Activated CD4-positive, alpha-beta T cell treated with anti-CD3 and anti-CD28 coated beads for 36 hours (primary cell): ENCODE measurements around the gene SHROOM4. TPM values are rescaled to one million over a fixed set of nuclear protein-coding genes. Genes with fewer than 3 reads are reported as not detected.

Experiments used
- ATAC-seq: fragments of 200-7000 bp; cut with Tn5 transposase; one replicate; pipeline ENCODE4 v1.10.0; 2021; ENCODE audit warnings: mild to moderate bottlenecking, moderate library complexity
- CTCF ChIA-PET: fragments of 350-600 bp; sonication (Branson Sonifier 250); formaldehyde crosslinking; loops from one replicate; lab custom pipeline; 2021; ENCODE audit warnings: antibody characterized with exemption; lab: Charles Lee
- POLR2A ChIA-PET: fragments of 350-600 bp; sonication (Branson Sonifier 250); formaldehyde crosslinking; loops from one replicate; lab custom pipeline; 2021; ENCODE audit warnings: antibody characterized with exemption, inconsistent platforms; lab: Charles Lee
- DNase-seq: peaks from one replicate; pipeline ENCODE4 v3.0.0-alpha.2; 2020
- H3K27ac Mint-ChIP-seq: one replicate; pipeline ENCODE4 v1.8.0; 2021; ENCODE audit warnings: mixed read lengths
- H3K27me3 Mint-ChIP-seq: one replicate; pipeline ENCODE4 v1.8.0; 2021; ENCODE audit warnings: mixed read lengths
- H3K36me3 Mint-ChIP-seq: one replicate; pipeline ENCODE4 v1.8.0; 2021; ENCODE audit warnings: low read depth, mixed read lengths
- H3K4me1 Mint-ChIP-seq: one replicate; pipeline ENCODE4 v1.8.0; 2021; ENCODE audit warnings: mixed read lengths
- H3K4me3 Mint-ChIP-seq: one replicate; pipeline ENCODE4 v1.8.0; 2021; ENCODE audit warnings: mild to moderate bottlenecking, moderate library complexity, mixed read lengths
- H3K9me3 Mint-ChIP-seq: one replicate; pipeline ENCODE4 v1.8.0; 2021; ENCODE audit warnings: low read depth, mixed read lengths
- intact Hi-C, 2 experiments: fragments of 100-400 bp; cut with DNase I in 1 of 2; cut with micrococcal nuclease in 1 of 2; formaldehyde crosslinking; loops; one replicate each; pipeline versions ENCODE4 v1.14.2 to v1.15.1; 2022 to 2024; cut with DNase I, micrococcal nuclease
- total RNA-seq, 2 experiments: library from RNA; stranded (reverse); gene quantifications; one replicate each; pipeline ENCODE4 v1.2.3, GENCODE V29; 2021

SHROOM4 gene
- total RNA-seq, 2 experiments from 2014 or later: not detected

DNA sequence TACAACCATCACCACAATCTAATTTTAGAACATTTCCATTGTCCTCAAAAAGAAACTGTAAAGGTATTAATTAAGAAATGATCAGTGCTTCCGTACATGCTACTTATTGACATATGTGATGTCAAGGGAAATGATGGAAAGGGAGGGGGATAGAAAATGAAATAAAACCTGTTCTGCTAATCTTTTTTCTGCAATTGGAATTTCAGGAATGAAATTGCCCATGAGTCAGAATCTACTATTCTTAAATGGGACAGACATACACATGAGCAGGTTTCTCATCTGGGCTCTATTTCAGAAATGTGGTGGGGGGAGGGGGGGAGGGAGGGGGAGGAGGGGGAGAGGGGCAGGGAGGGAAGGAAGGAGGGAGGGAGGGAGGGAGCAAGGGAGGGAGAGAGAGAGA lies 91.0 kb downstream of the SHROOM4 start:
- intact Hi-C loops: no loop called here
- H3K27me3 Mint-ChIP-seq: no peaks in the 10 kb centered on the region
- ChIA-PET POLR2A (no interaction called here), CTCF (no interaction called here)
- ATAC-seq (no peak), DNase-seq (no peak)
- no peaks in the 10 kb centered on the region for H3K4me1 Mint-ChIP-seq
- H3K4me3 Mint-ChIP-seq: no peak overlapping the region
- no peaks in the 10 kb centered on the region for H3K36me3 Mint-ChIP-seq
- no peak overlapping the region for H3K27ac Mint-ChIP-seq
- H3K9me3 Mint-ChIP-seq: no peaks in the 10 kb centered on the region

DNA sequence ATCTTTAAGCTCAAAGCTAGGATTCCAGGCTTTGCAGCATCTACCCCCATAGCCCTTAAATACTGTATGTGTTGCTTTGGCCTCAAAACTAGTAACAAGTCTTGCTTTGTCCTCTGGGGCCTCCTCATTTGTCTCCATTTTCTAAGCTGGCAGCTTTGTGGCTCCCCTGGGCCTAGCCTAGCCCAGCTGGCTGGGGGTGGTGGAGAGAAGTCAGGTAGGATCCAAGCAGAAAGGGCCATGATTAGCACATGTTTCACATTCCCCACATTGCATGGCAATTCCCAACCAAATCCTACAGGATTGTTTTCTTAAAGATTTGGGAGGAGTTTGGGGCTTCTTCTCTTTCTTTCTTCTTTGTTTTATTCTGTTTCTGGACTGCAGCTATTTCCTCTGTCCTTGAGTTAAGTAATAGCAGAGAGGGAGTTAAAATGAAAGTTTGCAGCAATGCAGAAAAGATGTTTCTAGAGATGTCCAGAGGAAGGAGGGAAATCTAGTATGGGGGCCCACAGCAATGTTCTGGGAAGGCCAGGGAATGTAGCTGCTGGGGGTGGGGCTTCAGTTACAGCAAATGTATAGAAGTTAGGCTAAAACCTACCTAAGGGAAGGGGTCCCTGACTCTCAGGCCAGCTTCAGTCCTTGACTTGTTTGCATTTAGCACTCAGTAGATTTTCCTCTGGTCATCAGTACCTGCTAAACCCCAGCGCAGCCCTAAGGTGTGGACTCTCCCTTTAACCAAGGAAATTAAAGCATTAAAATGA lies 92.1 kb downstream of the SHROOM4 start:
- H3K27ac Mint-ChIP-seq: no peak overlapping the region
- DNase-seq (no peak), ATAC-seq (no peak)
- H3K4me3 Mint-ChIP-seq: no peak overlapping the region
- intact Hi-C loops: no loop called here
- no peaks in the 10 kb centered on the region for H3K9me3 Mint-ChIP-seq
- no peaks in the 10 kb centered on the region for H3K4me1 Mint-ChIP-seq
- POLR2A ChIA-PET: interaction anchor here (0.6 kb wide), 1 partner anchor 142 kb away, joined by 3 read pairs; no protein-coding TSS in a partner anchor
- H3K27me3 Mint-ChIP-seq: no peaks in the 10 kb centered on the region
- H3K36me3 Mint-ChIP-seq: no peaks in the 10 kb centered on the region
- CTCF ChIA-PET: no interaction called here

DNA sequence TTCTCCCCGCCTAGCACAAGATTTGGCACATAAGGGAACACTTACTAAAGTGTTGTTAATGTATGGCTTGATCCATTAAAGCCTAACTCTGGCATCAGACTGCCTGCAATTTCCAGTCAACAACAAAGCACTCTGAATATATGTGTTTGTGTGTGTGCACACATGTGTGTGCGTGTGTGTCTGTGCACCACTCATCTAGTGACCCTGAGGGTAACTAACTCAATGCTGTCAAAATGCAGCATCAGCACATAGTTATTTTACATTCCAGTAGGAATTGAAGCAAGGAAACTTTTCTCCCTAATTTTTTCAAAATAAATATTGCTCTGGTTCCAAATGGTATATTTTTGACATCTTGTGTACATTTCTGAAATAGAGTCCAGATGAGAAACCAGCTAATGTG lies 94.4 kb downstream of the SHROOM4 start:
- ChIA-PET POLR2A (no interaction called here), CTCF (no interaction called here)
- no peaks in the 10 kb centered on the region for H3K36me3 Mint-ChIP-seq
- ATAC-seq (no peak), DNase-seq (no peak)
- intact Hi-C loops: no loop called here
- no peak overlapping the region for H3K4me3 Mint-ChIP-seq
- no peaks in the 10 kb centered on the region for H3K4me1 Mint-ChIP-seq
- H3K9me3 Mint-ChIP-seq: no peaks in the 10 kb centered on the region
- H3K27ac Mint-ChIP-seq: no peak overlapping the region
- no peaks in the 10 kb centered on the region for H3K27me3 Mint-ChIP-seq

GRCh38 chrX:50718776-50719175 lies 95.2 kb downstream of the SHROOM4 start:
- Mint-ChIP-seq H3K4me3 (no peak overlapping the region), H3K9me3 (no peaks in the 10 kb centered on the region), H3K36me3 (no peaks in the 10 kb centered on the region), H3K4me1 (no peaks in the 10 kb centered on the region), H3K27ac (no peak overlapping the region), H3K27me3 (no peaks in the 10 kb centered on the region)
- DNase-seq: no peak
- no peak for ATAC-seq
- CTCF ChIA-PET: no interaction called here
- POLR2A ChIA-PET: no interaction called here
- intact Hi-C loops: no loop called here

DNA sequence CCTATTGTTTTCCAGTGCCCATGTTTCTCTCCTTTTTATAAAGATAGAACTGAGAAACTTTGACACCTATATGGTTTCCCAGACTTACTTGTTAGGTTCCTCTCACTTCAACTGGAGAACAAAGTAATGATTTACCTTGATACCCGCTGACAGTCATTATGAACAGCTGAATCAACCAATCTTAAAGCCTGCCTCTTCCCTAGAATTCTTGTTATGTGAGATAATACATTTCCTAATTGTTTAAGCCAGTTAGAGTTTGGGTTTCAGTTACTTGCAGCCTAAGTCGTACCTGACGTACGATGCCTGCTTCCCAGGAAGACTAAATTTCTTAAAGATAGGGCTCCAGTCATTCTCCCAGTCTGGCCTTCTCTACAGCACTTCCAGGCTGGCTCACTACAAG lies 97.3 kb downstream of the SHROOM4 start:
- DNase-seq (no peak), ATAC-seq (no peak)
- no peaks in the 10 kb centered on the region for H3K4me1 Mint-ChIP-seq
- H3K27me3 Mint-ChIP-seq: no peaks in the 10 kb centered on the region
- no peaks in the 10 kb centered on the region for H3K9me3 Mint-ChIP-seq
- POLR2A ChIA-PET: no interaction called here
- H3K36me3 Mint-ChIP-seq: no peaks in the 10 kb centered on the region
- no peak overlapping the region for H3K27ac Mint-ChIP-seq
- CTCF ChIA-PET: no interaction called here
- intact Hi-C loops: no loop called here
- no peak overlapping the region for H3K4me3 Mint-ChIP-seq

GRCh38 chrX:50712777-50713176 lies 101.2 kb downstream of the SHROOM4 start:
- Mint-ChIP-seq H3K27ac (no peak overlapping the region), H3K36me3 (no peaks in the 10 kb centered on the region), H3K27me3 (no peaks in the 10 kb centered on the region), H3K4me1 (no peaks in the 10 kb centered on the region), H3K9me3 (no peaks in the 10 kb centered on the region), H3K4me3 (no peak overlapping the region)
- ChIA-PET CTCF (no interaction called here), POLR2A (no interaction called here)
- intact Hi-C loops: no loop called here
- DNase-seq (no peak), ATAC-seq (no peak)

DNA sequence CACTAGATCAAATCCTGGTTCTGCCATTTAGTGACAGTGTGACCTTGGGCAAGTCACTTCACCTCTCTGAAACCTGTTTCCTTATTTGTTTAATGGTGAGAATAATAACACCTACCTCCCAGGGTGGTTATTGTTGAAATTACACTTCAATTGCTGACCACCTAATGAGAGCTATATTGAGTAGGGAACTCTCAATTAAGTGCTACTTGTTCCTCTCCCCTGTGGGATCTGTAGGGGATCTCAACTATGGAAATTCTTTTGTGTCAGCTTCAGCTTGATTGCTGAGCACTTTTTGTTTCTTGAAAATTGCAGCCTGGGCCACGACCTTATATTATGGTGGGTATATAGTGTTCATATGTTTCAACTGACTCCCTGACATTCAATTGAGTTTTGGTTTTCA lies 102.1 kb downstream of the SHROOM4 start:
- intact Hi-C loops: no loop called here
- no peak for ATAC-seq
- Mint-ChIP-seq H3K27me3 (no peaks in the 10 kb centered on the region), H3K4me1 (no peaks in the 10 kb centered on the region), H3K9me3 (no peaks in the 10 kb centered on the region), H3K36me3 (no peaks in the 10 kb centered on the region), H3K27ac (no peak overlapping the region), H3K4me3 (no peak overlapping the region)
- POLR2A ChIA-PET: no interaction called here
- CTCF ChIA-PET: no interaction called here
- no peak for DNase-seq

- CTCF ChIA-PET: no interaction called here
- H3K4me3 Mint-ChIP-seq: no peak overlapping the region
- POLR2A ChIA-PET: no interaction called here
- no peak overlapping the region for H3K27ac Mint-ChIP-seq
- ATAC-seq: no peak
- peaks cover 6% of the 10 kb centered on the region for H3K27me3 Mint-ChIP-seq
- no peaks in the 10 kb centered on the region for H3K9me3 Mint-ChIP-seq
- H3K36me3 Mint-ChIP-seq: no peaks in the 10 kb centered on the region
- no peaks in the 10 kb centered on the region for H3K4me1 Mint-ChIP-seq
- intact Hi-C loops: no loop called here
- DNase-seq: no peak
Measured at GRCh38 chrX:50707955-50708699, 105.9 kb downstream of the SHROOM4 start.

DNA sequence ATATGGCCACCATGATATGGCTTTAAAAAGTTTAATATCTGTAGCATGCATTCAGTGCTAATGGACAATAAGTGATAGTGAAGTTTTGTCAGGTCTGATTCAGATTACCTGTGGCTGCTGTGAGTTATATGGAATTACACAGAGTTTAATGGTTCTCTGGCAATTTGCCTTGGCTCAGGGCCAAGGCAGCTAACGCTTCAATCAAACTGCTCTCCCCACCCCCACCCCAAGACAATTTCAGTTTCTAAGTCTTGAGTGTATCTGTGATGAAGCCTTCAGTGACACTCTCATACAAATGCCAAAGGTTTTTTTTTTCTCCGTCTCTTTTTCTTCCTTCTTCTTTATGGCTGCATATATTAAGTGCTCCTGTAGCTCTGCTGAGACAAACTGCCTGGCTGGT lies 106.6 kb downstream of the SHROOM4 start:
- no peaks in the 10 kb centered on the region for H3K9me3 Mint-ChIP-seq
- ATAC-seq (no peak), DNase-seq (no peak)
- intact Hi-C loops: no loop called here
- no peaks in the 10 kb centered on the region for H3K36me3 Mint-ChIP-seq
- POLR2A ChIA-PET: no interaction called here
- H3K27ac Mint-ChIP-seq: no peak overlapping the region
- CTCF ChIA-PET: no interaction called here
- no peaks in the 10 kb centered on the region for H3K4me1 Mint-ChIP-seq
- H3K4me3 Mint-ChIP-seq: no peak overlapping the region
- H3K27me3 Mint-ChIP-seq: peaks cover 6% of the 10 kb centered on the region

DNA sequence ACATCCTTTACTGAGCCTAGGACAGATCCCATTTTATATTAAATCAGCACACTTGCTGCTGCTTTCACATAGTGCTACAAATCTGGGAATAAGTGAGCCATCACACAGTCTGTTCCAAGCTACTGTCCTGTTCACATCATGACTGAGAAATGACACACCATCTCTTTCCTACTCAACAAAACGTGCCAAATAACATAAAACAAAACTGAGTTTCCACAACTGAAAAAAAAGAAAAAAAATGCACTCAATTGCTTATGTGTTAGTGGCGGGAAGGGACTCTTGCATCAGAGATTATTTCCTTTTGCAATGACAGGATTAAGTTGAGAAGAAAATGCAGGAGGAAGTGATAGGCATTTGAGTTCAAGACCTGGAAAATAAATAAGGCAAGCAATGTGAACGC lies 109.0 kb downstream of the SHROOM4 start:
- no peak for DNase-seq
- no peaks in the 10 kb centered on the region for H3K4me1 Mint-ChIP-seq
- no peaks in the 10 kb centered on the region for H3K36me3 Mint-ChIP-seq
- ChIA-PET POLR2A (no interaction called here), CTCF (no interaction called here)
- H3K9me3 Mint-ChIP-seq: no peaks in the 10 kb centered on the region
- H3K27ac Mint-ChIP-seq: no peak overlapping the region
- peaks cover 6% of the 10 kb centered on the region for H3K27me3 Mint-ChIP-seq
- intact Hi-C loops: no loop called here
- no peak for ATAC-seq
- no peak overlapping the region for H3K4me3 Mint-ChIP-seq

- ATAC-seq (no peak), DNase-seq (no peak)
- Mint-ChIP-seq H3K27me3 (peaks cover 6% of the 10 kb centered on the region), H3K36me3 (no peaks in the 10 kb centered on the region), H3K4me3 (no peak overlapping the region), H3K27ac (no peak overlapping the region), H3K9me3 (no peaks in the 10 kb centered on the region), H3K4me1 (no peaks in the 10 kb centered on the region)
- POLR2A ChIA-PET: no interaction called here
- CTCF ChIA-PET: no interaction called here
- intact Hi-C loops: no loop called here
Measured at GRCh38 chrX:50704360-50704759, 109.6 kb downstream of the SHROOM4 start.

DNA sequence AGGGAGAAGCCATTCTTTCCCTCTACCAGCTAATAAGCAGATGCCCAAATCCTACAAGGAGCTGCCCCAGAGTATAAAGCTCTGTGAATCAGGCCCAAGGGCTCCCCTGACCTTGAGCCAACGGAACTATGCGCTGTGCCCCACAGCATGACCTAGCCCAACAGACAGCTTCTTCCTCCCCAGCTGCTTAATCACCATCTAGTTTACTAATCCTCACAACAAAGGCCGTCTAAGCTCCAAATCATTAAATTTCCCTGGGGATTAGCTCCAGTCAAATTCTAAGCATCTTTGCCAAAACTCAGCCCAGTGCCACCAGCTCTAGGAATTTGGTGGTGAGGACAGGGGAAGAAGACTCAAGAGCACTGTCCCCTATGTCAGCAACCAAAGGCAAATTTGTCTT lies 113.1 kb downstream of the SHROOM4 start:
- intact Hi-C loops: no loop called here
- H3K4me3 Mint-ChIP-seq: no peak overlapping the region
- DNase-seq: no peak
- H3K9me3 Mint-ChIP-seq: no peaks in the 10 kb centered on the region
- H3K4me1 Mint-ChIP-seq: no peaks in the 10 kb centered on the region
- no peaks in the 10 kb centered on the region for H3K36me3 Mint-ChIP-seq
- CTCF ChIA-PET: interaction anchor here (0.9 kb wide), 2 partner anchors 10 to 241 kb away, joined by 3 to 4 read pairs; no protein-coding TSS in a partner anchor
- POLR2A ChIA-PET: no interaction called here
- no peak overlapping the region for H3K27ac Mint-ChIP-seq
- peaks cover 7% of the 10 kb centered on the region for H3K27me3 Mint-ChIP-seq
- ATAC-seq: no peak
